Kidney (tissue), 14 donors: ENCODE data around the gene MMRN2. TPM values are rescaled to one million over a fixed set of nuclear protein-coding genes. Genes with fewer than 3 reads are reported as not detected.

Source experiments
- DNase-seq, 5 donors: peaks; one replicate each; pipeline ENCODE4 v3.0.0-alpha.2; 2013 to 2020
- FAIRE-seq: peaks from 2 replicates; lab custom pipeline; 2012; peaks lifted over from hg19 to GRCh38; lab: Jason Lieb, UNC
- H3K27ac ChIP-seq, 2 donors: one replicate each; pipeline ENCODE4 v1.7.0; 2013; ENCODE audit warnings: low read depth in 2 of 2, low read length in 2 of 2, inconsistent platforms in 1 of 2
- H3K27me3 ChIP-seq: one replicate; pipeline ENCODE4 v1.7.1; 2013; ENCODE audit warnings: low read length, inconsistent platforms; ENCODE audit not compliant: control insufficient read depth, insufficient read depth
- H3K36me3 ChIP-seq, 3 donors: one replicate each; pipeline versions ENCODE4 v1.7.0 to v1.7.1; 2013; ENCODE audit warnings: low read length in 3 of 3, control low read depth in 1 of 3, inconsistent platforms in 1 of 3; ENCODE audit not compliant: insufficient read depth in 3 of 3, control insufficient read depth in 2 of 3
- H3K4me1 ChIP-seq, 3 donors: one replicate each; pipeline versions ENCODE4 v1.7.0 to v1.7.1; 2013; ENCODE audit warnings: low read length in 3 of 3, inconsistent platforms in 1 of 3, low read depth in 1 of 3; ENCODE audit not compliant: control insufficient read depth in 2 of 3, insufficient read depth in 2 of 3
- H3K4me3 ChIP-seq, 3 donors: one replicate each; pipeline versions ENCODE4 v1.7.0 to v1.8.1; 2013; ENCODE audit warnings: low read length in 3 of 3, control low read depth in 1 of 3, inconsistent platforms in 1 of 3
- H3K9ac ChIP-seq, 3 donors: one replicate each; pipeline versions ENCODE4 v1.7.0 to v1.7.1; 2013; ENCODE audit warnings: low read length in 3 of 3, control low read depth in 1 of 3, inconsistent platforms in 1 of 3
- H3K9me3 ChIP-seq, 3 donors: one replicate each; pipeline versions ENCODE4 v1.7.0 to v1.7.1; 2013; ENCODE audit warnings: low read length in 3 of 3, control low read depth in 1 of 3, inconsistent platforms in 1 of 3; ENCODE audit not compliant: control insufficient read depth in 2 of 3, insufficient read depth in 1 of 3
- intact Hi-C: fragments of 100-400 bp; cut with DNase I; formaldehyde crosslinking; loops from one replicate; pipeline ENCODE4 v1.11.1; 2022
- polyA plus RNA-seq: library from polyadenylated mRNA; stranded (reverse); fragments of 350-450 nt; fragmentation: Illumina TruSeq; extraction: RNeasy Lipid Tissue Mini Kit (QIAGEN cat#74804); gene quantifications from one replicate; pipeline ENCODE4 v1.2.3, GENCODE V29; 2014; ENCODE audit warnings: low read depth, low replicate concordance; ENCODE audit not compliant: insufficient read depth
- total RNA-seq: library from RNA; stranded (reverse); fragmentation: NEBNext Ultra II Directional; extraction: Animal tissue kit (Norgen Biotek cat#: 25700); gene quantifications from one replicate; pipeline ENCODE4 v1.2.1, GENCODE V29; 2021
- TF ChIP-seq, protein P1 (sequence below): IDR thresholded peaks from 3 replicates; pipeline ENCODE4 v1.5.1; 2012; ENCODE audit warnings: mild to moderate bottlenecking, moderate library complexity, borderline replicate concordance; ENCODE audit not compliant: insufficient read depth; ENCODE audit errors: extremely low read depth
- donor health status: control.
- donor health status: control.
- donor health status: control.
- donor health status: control.
- donor health status: control.
- donor health status: DM: yes; HTN: yes; CAD: no.
- donor health status: Normal renal cell carcinoma (clear cell type).

MMRN2 gene
- total and polyA plus RNA-seq, 2 donors from 2014 or later, result 19.9 to 65.9 TPM

DNA sequence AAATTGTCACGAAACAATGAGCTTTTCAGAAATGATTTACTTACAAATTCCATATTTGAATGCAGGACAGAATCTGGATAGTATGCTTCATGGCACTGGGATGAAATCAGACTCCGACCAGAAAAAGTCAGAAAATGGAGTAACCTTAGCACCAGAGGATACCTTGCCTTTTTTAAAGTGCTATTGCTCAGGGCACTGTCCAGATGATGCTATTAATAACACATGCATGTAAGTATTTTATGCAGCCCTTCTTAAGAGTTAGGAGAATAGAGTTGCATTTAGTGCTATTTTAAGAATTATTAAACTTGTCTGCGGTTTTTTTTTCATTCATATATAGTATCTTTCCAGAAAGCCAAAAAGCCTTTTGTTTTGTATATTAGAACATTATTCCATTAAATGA, 67.4 kb downstream of the MMRN2 start:
- no peak overlapping the region for H3K27ac ChIP-seq
- no peak overlapping the region for H3K9ac ChIP-seq
- DNase-seq (no peak), FAIRE-seq (no peak)
- H3K27me3 ChIP-seq, result no peaks in the 10 kb centered on the region
- intact Hi-C loops, result no loop called here
- peaks cover 0 to 3% (median 3%) of the 10 kb centered on the region in 3 donors for H3K36me3 ChIP-seq
- no peaks in the 10 kb centered on the region for H3K9me3 ChIP-seq
- TF ChIP-seq, protein P1, sequence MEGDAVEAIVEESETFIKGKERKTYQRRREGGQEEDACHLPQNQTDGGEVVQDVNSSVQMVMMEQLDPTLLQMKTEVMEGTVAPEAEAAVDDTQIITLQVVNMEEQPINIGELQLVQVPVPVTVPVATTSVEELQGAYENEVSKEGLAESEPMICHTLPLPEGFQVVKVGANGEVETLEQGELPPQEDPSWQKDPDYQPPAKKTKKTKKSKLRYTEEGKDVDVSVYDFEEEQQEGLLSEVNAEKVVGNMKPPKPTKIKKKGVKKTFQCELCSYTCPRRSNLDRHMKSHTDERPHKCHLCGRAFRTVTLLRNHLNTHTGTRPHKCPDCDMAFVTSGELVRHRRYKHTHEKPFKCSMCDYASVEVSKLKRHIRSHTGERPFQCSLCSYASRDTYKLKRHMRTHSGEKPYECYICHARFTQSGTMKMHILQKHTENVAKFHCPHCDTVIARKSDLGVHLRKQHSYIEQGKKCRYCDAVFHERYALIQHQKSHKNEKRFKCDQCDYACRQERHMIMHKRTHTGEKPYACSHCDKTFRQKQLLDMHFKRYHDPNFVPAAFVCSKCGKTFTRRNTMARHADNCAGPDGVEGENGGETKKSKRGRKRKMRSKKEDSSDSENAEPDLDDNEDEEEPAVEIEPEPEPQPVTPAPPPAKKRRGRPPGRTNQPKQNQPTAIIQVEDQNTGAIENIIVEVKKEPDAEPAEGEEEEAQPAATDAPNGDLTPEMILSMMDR, result no peak
- H3K4me3 ChIP-seq, result no peak overlapping the region
- H3K4me1 ChIP-seq, result no peaks in the 10 kb centered on the region

DNA sequence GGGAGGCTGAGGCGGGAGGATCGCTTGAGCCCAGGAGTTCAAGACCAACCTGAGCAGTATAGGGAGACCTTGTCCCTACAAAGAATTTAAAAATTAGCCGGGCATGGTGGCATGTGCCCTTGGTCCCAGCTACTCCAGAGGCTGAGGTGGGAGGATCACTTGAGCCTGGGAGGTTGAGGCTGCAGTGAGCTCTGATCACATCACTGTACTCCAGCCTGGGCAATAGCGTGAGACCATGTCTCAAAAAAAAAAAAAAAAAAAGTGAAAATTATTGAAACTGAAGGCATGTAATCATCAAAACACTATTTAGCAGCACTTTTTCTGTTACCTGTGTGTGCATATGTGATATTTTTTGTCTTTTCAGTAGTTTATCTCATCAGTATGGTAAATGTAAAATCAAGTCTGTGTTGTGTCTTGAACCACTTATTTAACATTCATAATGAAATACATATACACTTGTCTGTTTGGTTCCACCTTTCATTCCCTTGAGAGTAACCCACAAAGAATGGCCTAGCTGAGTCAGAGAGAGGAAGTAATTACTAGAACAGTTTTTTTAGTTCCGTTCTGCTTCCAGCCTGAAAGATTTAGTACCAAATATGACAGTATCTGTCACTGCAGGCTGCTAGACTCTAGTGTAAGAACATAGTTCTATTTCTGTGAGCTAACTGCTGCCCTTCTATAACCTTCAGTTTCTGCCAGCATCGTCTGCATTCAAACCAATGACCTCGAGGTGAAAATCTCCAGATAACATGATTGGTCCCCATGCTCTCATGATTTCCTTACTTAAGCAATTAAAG, 68.6 kb downstream of the MMRN2 start:
- no peaks in the 10 kb centered on the region for H3K4me1 ChIP-seq
- DNase-seq, result no peak
- TF ChIP-seq, protein P1, result no peak
- no peak overlapping the region for H3K9ac ChIP-seq
- no peaks in the 10 kb centered on the region for H3K27me3 ChIP-seq
- no peak overlapping the region for H3K4me3 ChIP-seq
- H3K27ac ChIP-seq, result no peak overlapping the region
- FAIRE-seq, result no peak
- intact Hi-C loops, result no loop called here
- H3K36me3 ChIP-seq, result peaks cover 0 to 2% (median 0%) of the 10 kb centered on the region in 3 donors
- H3K9me3 ChIP-seq, result no peaks in the 10 kb centered on the region

Other genes with a start within 250 kb of the MMRN2 start
- 37.4 TPM for gene BMPR1A, start 201.0 kb downstream of the MMRN2 start, total RNA-seq
- 7.9 TPM for gene BMPR1A, start 201.0 kb downstream of the MMRN2 start, polyA plus RNA-seq
- gene SNCG, start 984 bp upstream of the MMRN2 start, total RNA-seq, result 41.3 TPM
- 92.8 TPM for gene SNCG, start 984 bp upstream of the MMRN2 start, polyA plus RNA-seq
- 357 TPM for gene ADIRF, start 10.9 kb upstream of the MMRN2 start, total RNA-seq
- 897 TPM for gene ADIRF, start 10.9 kb upstream of the MMRN2 start, polyA plus RNA-seq
- not detected for gene FAM25A, start 62.7 kb upstream of the MMRN2 start, total RNA-seq
- gene FAM25A, start 62.7 kb upstream of the MMRN2 start, polyA plus RNA-seq, result not detected
- 162 TPM for gene GLUD1, start 137.2 kb upstream of the MMRN2 start, total RNA-seq
- gene GLUD1, start 137.2 kb upstream of the MMRN2 start, polyA plus RNA-seq, result 346 TPM
- gene SHLD2, start 137.6 kb upstream of the MMRN2 start, total RNA-seq, result 36.9 TPM
- 25.9 TPM for gene SHLD2, start 137.6 kb upstream of the MMRN2 start, polyA plus RNA-seq